H1 (cell line): ENCODE data around the gene TGM4.

Experiments used
- EP300 ChIP-seq, 2 experiments: IDR thresholded peaks; 1 replicate in 1 of 2; 2 replicates in 1 of 2; pipeline ENCODE4 v1.6.1; 2011 to 2012; ENCODE audit warnings: low read depth in 2 of 2, low read length in 2 of 2, mild to moderate bottlenecking in 2 of 2, borderline replicate concordance in 1 of 2, inconsistent platforms in 1 of 2, moderate library complexity in 1 of 2
- JUND ChIP-seq: IDR thresholded peaks from 2 replicates; pipeline ENCODE4 v1.6.1; 2011; ENCODE audit warnings: mild to moderate bottlenecking, improper control_type of control experiment, low read length
- NRF1 ChIP-seq: IDR thresholded peaks from 2 replicates; pipeline ENCODE4 v1.6.1; 2011; ENCODE audit warnings: mild to moderate bottlenecking, low read depth, low read length, improper control_type of control experiment
- POLR2A ChIP-seq, 2 experiments: IDR thresholded peaks; 1 replicate in 1 of 2; 2 replicates in 1 of 2; pipeline ENCODE4 v1.6.1; 2011; ENCODE audit warnings: low read depth in 2 of 2, low read length in 2 of 2, mild to moderate bottlenecking in 2 of 2; ENCODE audit errors: control extremely low read depth in 1 of 2
- SP2 ChIP-seq: IDR thresholded peaks from 2 replicates; pipeline ENCODE4 v1.6.1; 2012; ENCODE audit warnings: mild to moderate bottlenecking, low read length, inconsistent platforms
- TF ChIP-seq, protein P1 (sequence below), 3 experiments: IDR thresholded peaks; 1 replicate in 2 of 3; 2 replicates in 1 of 3; pipeline versions ENCODE4 v1.5.1 to v1.6.1; 2011; ENCODE audit warnings: low read length in 3 of 3, mild to moderate bottlenecking in 3 of 3, inconsistent platforms in 2 of 3, low read depth in 1 of 3, moderate library complexity in 1 of 3; ENCODE audit not compliant: insufficient read depth in 1 of 3; ENCODE audit errors: control extremely low read depth in 1 of 3
- TF ChIP-seq, protein P2 (sequence below): IDR thresholded peaks from 2 replicates; pipeline ENCODE4 v1.6.1; 2011; ENCODE audit warnings: low read length, improper control_type of control experiment

DNA sequence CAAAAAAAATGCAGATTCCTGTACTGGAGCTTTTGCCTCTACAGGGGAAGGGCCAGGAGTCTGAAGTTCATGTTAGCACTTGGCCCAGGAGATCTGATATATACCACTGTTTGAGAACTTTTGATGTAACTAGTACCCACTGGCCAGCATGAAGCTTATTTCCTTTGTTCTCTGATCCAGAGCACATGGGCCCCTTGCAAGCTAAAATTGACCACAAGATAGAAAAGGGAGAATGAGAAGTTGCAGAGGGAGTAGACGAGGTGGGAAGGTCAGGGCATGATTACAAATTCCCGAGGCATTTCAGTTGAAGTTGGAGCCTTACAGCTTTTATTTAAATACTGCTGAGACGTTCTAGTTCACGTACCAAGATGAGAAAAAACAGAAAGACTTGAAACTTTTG, 28.2 kb downstream of the TGM4 start:
- TF ChIP-seq, protein P1, sequence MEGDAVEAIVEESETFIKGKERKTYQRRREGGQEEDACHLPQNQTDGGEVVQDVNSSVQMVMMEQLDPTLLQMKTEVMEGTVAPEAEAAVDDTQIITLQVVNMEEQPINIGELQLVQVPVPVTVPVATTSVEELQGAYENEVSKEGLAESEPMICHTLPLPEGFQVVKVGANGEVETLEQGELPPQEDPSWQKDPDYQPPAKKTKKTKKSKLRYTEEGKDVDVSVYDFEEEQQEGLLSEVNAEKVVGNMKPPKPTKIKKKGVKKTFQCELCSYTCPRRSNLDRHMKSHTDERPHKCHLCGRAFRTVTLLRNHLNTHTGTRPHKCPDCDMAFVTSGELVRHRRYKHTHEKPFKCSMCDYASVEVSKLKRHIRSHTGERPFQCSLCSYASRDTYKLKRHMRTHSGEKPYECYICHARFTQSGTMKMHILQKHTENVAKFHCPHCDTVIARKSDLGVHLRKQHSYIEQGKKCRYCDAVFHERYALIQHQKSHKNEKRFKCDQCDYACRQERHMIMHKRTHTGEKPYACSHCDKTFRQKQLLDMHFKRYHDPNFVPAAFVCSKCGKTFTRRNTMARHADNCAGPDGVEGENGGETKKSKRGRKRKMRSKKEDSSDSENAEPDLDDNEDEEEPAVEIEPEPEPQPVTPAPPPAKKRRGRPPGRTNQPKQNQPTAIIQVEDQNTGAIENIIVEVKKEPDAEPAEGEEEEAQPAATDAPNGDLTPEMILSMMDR (IDR thresholded peaks at IDR 0.05; ENCODE audit: control extremely low read depth in 1 of 3, insufficient read depth in 1 of 3, low read depth in 1 of 3, low read length in 3 of 3) = no peak
- TF ChIP-seq SP2 (no peak), POLR2A (IDR thresholded peaks at IDR 0.05; ENCODE audit: control extremely low read depth in 1 of 2, low read depth in 2 of 2, low read length in 2 of 2) (no peak), JUND (no peak), NRF1 (no peak), EP300 (IDR thresholded peaks at IDR 0.05; ENCODE audit: borderline replicate concordance in 1 of 2, low read depth in 2 of 2, low read length in 2 of 2) (no peak)
- TF ChIP-seq, protein P2, sequence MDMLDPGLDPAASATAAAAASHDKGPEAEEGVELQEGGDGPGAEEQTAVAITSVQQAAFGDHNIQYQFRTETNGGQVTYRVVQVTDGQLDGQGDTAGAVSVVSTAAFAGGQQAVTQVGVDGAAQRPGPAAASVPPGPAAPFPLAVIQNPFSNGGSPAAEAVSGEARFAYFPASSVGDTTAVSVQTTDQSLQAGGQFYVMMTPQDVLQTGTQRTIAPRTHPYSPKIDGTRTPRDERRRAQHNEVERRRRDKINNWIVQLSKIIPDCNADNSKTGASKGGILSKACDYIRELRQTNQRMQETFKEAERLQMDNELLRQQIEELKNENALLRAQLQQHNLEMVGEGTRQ = no peak
